Activated gamma-delta T cell (primary cell): ENCODE measurements around the gene GGT1.
"Not testable (repeated sequence)": the region's sequence is repeated elsewhere in the genome, so short reads cannot be mapped to it uniquely, and the experiment has no call there.

Source experiments
- DNase-seq: peaks from one replicate; lab custom pipeline; 2025; lab: John Stamatoyannopoulos, UW
- total RNA-seq, 2 donors: gene quantifications; one replicate each; lab custom pipeline; 2026; lab: John Stamatoyannopoulos, UW

GGT1 gene
- total RNA-seq, result 0.61 to 0.67 reads per million in 2 donors

DNA sequence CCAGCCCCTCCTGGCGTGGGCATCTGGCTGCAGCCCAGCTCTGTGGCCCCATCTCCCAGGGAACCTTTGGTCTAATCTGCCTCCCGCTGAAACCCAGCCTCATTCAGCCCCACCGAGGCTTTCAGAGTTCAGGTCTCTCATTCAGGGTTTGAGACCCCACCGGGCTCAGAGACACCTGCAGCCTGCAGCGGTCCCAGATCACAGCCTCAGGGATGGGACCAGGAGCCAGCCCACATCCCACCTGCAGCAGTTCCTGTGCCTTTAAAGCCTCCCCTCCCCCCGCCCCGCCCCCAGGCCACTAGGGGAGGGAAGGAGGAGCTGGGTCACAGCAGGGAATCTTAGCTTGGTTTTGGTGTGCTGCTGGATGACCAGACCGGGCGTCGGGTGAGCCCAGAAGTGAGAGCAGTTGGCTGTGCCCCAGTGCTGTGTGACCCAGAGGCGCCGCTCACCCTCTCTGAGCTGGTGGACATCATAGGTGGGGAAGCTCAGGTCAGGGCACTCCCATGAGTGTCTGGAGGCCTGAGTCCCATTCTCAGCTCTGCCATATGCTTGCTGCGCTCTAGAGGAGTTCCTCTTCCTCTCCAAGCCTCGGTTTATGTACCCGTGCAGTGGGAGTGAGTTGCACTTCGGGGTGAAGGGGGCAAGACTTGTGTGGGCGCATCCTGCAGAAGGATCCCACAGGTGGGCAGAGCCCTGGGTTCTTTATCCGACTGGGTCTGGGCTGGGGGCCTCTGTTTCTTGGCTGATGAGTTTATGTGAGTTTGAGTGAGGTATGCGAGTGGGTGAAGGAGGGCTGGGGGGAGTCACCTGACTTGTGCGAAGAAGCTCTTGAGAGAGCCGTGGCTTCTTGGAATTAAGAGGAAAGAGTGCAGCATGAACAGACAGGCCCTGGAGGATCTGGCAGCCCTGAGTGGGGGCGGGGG lies at the start of gene GGT1:
GGT1 (plus strand) TSS at position 347 of the 923 bp plus-strand sequence. CDS start 7,889 bp downstream, outside the sequence.
- DNase-seq, result not testable (repeated sequence)

DNA sequence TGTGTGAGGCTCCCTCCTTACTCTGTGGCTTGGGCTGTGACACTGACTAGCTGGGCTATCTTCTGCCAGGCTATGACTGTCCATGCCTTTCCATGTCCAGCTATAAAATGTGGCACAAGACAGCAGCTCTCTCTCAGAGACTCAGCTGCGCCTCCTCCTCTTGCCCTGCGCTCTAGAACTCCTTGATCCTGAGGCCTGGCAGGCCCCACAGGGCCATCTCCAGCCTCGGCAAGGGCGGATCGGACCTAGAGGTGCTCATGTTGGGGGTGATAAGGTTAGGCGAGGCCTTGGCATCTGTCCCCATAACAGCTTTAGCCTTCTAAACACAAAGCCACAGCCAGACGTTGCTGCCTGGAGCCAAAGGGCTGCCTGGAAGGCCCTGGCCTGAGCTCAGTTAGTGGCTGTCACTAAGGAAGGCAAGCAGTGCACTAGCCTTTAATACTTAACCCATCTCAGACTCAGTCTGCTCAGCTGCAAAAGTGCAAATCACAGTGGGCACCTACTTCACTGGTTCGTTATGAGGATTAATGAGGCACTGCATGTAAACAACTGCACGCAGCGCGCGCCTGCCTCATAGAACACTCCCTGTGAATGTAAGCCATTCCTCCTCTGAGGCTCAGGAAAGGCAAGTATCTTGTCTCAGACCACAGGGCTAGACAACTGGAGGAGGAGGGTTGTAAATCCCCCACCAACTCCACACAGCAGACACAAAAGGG lies 49.2 kb upstream of the GGT1 start:
- DNase-seq, result no peak

DNA sequence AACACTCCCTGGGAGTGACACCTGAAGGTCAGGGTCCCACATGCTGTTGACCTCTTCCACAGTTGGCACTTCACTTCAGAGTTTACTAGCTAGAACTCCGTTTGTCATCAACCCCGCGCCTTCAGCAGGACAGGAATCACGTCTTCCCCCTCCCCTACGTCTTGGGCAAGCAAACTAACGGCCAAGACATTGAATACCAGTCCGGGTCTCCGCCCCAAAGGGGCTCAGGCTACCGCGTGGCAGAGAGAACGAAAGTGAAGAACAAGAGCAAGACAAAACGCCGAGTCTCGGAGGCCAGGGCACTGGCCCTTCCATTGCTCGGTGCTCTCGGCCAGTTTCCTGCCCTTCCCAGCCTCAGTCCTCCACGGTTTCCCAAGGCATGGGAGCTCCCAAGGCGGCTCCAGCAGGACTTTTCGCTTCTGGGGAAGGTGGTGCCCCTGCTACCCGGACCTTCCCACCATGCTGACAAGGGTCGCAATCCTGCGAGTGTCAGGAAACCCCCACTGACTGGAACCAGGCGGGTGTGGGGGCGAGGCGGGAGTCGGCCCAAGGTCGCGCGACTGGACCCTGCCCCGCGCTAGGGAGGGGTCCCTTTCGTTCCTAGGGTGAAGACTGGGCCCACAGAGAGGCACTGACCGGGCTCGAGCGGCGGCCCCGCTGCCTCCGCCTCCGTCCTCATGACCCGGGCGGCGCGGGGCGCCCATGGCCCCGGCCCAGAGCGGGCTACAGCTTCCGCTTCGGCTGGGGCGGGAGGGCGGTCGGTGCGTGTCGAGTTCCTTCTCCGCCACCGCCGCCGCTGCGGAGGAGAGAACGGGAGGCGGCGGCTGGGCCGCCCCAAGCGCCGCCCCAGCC lies 48.5 kb upstream of the GGT1 start, which contains the start of gene GUCD1:
GUCD1 (minus strand) TSS at position 826 of the 852 bp plus-strand sequence; CDS start at position 679, 147 bp downstream.
- no peak for DNase-seq

DNA sequence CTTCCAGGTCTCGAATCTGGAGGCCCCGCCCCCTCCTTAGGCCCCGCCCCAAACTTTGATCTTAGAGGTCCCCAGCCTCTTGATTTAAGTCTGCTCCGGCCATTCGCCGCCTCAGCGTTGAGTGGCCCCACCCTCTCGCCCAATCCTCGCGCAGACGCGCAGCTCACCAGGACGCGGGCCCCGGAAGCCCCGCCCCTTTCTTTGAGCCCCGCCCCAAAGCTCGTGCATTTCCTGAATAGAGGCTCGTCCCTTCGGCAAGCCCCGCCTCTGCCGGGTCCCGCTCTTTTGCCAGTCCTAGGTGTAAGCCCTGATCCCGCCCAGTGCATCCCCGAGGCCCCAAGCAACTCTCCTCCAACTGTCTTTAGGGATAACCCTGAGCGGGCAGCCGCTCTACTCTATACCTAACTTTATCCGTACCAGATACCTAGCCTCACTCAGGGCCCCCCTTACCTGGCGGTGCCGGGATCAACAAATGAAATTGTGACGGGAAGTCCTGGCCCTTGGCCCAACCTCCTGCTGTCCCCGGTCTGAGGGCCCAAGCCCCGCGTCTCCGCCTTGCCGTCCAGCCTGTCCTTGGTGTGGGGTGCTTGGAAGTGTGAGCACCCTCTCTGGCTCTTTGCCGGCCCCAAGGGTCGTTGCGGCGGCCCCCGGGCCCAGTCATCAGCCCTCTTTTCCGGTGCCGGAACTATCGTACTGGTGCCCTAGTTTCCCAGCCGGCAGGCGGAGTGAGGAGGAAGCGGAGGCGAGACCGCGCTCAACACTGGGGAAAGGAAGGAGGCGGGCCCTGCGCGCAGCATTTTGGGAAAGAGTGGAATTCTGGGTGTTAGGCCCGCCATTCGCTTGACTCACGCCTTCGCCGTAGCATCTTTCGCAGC lies 47.6 kb upstream of the GGT1 start, which contains the start of gene SNRPD3:
SNRPD3 (plus strand) TSS at position 835 of the 875 bp plus-strand sequence. CDS start 1,676 bp downstream, outside the sequence.
- DNase-seq, result peak; percentile 98

DNA sequence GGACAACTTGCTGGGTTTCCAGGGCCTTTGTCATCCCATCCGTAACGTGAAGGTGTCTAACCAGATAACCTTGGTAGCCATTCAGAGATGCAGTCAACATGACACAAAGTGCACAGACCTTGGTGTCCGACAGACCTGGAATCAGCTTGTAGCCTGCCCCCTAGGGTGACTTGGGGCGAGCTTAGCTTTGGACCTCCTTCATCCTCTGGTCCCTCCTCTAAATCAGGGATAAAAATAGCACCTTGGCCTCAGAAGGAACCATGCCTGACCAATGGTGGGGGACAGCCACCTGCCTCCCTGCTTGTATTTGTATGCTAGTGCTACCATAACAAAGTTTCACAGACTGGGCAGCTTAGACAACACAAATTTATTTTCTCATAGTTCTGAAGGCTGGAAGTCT lies 43.5 kb upstream of the GGT1 start:
- no peak for DNase-seq

DNA sequence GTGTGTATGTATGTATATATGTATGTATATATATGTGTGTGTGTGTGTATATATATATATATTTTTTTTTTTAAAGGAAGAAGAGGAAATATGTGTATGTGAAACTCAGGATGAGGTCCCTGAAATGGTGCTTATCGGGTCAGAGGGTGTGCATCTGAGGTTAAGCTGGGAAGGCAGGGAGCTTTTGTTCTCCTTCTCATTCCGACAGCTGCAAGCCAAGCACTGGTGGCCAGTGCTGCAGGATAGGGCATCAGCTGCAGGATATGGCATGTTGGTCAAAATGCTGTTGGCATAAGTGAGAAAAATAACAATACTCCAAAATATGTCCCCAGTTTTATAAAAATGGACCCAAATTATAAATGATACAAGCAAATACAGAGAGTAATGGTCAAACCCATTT lies 39.7 kb upstream of the GGT1 start:
- DNase-seq, result no peak

DNA sequence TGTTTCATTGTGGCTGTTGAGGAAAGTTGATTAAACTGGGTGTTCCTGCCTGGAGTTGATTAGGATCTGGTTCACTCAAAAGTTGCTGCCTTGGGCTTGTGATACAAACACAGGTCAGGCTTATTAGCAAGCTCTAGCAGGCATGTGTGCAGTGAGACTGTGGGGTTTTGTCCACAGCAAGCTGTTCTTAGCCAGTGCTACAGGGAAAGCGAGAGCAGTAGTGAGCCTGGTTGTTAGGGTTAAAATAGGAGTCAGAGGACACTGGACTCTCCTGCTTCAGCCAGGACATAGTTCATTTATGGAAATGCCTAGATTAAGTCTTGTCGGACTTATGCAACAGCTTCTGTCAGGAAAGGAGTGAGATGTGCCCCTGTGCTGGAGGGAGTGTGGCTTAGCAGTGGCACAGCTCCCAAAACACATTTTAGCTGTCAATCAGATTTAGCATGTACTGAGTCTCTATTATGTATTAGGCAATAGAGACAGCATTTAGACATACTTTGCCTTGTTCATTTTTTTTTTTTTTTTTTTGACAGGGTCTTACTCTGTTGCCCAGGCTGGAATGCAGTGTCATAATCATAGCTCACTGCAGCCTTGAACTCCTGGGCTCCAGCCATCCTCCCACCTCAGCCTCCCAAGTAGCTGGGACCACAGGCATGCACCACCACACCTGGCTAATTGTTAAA lies 38.5 kb upstream of the GGT1 start:
- no peak for DNase-seq

DNA sequence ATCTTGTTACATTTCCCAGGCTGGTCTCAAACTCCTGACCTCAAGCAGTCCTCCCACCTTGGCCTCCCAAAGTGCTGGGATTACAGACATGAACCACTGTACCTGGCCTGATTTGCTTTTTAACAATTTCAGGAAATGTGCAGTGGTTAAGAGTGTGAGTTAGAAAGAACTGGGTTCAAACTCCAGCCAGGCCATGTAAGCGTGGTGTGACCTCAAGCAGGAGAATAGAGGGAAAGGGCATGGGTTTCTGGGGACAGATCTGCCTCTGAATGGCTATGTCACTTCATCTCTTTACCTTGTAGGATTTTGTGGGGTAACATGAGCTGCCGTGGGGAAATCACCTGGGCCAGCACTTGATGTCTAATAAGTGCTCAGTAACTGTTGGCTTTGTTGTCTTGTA lies 37.9 kb upstream of the GGT1 start:
- DNase-seq, result no peak

DNA sequence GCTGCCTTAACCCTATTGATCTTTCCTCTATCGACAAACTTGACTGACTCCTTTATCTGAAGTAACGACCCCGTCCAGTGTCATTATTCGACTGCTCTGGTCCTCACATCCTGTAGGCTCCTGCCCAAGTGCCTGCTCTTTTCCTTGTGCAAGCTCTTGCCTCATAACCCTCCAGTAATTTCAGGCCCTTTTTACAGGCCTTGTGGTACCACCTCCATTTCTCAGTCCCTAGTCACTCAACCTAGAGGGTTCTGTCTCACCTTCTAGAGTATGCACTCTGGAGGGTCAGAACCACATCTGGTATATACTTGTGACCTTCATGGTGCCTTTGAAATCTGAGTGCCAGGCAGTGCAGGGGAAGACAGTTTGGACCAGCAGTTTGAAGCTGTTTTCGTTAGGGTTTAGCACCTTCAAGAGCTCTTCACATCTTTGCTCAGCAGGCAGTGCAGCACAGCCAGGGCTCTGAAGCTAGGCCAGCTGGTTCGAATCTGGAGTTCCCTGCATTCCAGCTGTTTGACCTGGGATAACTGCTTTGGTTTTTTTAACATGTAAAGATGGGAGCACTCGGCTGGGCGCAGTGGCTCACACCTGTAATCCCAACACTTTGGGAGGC lies 36.0 kb upstream of the GGT1 start:
- no peak for DNase-seq

DNA sequence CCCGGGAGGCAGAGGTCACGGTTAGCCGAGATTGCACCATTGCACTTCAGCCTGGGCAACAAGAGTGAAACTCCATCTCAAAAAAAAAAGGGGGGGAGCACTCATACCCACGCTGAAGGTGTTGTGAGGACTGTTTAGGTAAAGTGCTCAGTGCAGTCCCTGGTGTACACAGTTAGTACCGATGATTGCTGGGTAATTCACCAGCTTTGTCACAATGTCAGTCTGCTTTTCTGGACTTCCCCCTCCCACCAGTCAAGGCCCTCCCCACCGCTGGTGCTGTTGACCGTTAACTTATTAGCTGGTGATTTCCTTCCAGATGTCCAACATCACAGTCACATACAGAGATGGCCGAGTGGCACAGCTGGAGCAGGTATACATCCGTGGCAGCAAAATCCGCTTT lies 35.3 kb upstream of the GGT1 start:
- no peak for DNase-seq

DNA sequence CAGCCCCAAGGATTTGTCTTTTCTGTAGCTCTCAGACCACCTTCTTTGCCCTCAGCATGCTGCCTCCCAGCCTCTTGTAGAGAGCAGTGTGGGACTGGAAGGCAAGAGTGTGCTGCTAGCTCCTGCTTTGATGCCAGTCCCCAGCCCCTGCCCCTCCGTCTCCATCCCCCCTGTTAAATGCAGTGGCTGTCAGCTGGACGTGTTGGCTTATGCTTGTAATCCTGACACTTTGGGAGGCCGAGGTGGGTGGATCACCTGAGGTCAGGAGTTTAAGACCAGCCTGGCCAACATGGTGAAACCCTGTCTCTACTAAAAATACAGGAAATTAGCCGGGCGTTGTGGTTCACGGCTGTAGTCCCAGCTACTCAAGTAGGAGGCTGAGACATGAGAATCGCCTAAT lies 31.7 kb upstream of the GGT1 start:
- no peak for DNase-seq

DNA sequence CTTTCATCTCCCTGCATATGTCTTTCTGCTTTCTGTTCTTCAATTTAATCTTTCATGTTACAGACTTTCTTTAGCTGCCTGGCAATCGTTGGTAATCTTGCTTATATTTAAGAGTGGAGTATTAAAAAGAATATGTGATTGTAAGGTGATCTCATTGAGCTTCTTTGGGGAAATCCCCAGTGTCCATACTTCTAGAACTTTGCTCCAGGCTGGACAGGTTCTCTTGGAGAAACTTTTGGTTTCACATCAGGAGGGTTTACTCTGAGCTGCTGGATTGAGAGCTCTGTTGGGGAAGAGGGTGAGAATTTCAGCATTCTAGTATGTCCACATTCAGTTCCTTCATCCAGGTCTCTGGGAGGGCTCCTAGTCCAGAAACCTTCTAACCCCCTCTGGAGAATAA lies 26.2 kb upstream of the GGT1 start:
- DNase-seq, result no peak

DNA sequence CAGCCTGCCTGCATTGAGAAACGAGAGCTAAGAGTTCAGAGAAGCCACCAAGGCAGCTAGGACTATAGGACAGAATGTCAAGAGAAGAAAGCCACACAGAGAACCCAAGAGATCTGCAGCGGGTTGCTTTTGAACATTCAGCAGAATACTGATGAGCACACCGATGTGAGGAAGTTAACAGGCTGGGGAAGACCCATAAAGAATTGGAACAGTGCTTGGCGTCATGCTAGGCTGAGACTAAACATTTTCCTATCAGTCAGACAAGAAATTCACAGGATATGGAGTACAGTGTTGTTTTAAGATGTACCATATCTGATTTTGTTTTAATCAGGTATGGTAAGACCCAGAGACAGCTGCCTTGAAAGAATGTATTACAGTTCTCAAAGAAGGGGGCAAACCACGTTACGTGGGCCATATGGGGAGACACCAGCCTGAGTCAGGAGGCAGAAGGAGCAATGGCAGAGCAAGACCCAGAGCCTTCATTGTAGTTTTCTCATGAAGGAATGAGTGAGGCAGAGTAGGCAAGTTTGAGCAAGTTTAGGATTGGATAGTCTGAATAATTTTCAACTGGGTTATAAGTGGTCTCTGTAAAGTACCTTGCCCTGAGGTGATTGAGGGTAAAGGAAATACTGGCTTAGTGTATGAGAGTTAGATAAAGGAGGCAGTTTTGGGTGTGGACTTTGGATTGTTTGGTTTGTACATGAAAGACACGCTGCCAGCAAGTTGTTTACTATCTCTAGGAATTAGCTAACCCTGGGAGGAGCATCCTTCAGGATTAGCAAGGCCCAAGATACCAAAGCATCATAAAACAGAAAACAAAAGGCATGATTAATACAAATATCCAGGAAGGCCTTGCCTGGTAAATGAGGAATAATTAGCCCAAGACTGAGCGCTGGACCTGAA lies 24.4 kb upstream of the GGT1 start:
- DNase-seq, result no peak

DNA sequence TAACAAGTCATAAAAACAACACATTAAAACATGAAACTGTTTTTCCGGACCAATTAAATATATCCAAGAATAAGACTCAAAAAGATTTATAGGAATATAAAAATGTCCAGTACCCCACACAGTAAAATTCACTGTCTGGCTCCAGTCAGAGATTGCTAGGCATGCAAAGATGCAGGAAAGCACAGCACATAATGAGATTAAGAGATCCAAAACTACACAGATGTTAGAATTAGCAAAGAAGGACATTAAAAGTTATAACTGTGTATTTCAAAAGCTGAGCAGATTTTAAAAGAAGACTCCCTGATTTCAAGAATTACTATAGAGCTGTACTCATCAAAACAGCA lies 23.8 kb upstream of the GGT1 start:
- no peak for DNase-seq

DNA sequence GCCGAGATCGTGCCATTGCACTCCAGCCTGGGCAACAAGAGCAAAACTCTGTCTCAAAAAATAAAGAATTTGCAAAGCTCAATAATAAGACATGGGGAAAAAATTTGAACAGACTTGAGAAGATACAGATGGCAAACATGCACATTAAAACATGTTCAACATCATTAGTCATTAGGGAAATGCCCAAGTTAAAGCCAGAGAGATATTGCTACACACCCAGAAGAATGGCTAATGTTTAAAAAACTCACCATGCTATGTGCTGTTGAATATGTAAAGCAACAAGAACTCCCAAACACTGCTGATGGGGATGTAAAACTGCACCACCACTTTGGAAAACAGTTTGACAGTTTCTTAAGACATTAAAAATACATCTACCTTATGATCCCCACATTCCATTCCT lies 22.7 kb upstream of the GGT1 start:
- no peak for DNase-seq

DNA sequence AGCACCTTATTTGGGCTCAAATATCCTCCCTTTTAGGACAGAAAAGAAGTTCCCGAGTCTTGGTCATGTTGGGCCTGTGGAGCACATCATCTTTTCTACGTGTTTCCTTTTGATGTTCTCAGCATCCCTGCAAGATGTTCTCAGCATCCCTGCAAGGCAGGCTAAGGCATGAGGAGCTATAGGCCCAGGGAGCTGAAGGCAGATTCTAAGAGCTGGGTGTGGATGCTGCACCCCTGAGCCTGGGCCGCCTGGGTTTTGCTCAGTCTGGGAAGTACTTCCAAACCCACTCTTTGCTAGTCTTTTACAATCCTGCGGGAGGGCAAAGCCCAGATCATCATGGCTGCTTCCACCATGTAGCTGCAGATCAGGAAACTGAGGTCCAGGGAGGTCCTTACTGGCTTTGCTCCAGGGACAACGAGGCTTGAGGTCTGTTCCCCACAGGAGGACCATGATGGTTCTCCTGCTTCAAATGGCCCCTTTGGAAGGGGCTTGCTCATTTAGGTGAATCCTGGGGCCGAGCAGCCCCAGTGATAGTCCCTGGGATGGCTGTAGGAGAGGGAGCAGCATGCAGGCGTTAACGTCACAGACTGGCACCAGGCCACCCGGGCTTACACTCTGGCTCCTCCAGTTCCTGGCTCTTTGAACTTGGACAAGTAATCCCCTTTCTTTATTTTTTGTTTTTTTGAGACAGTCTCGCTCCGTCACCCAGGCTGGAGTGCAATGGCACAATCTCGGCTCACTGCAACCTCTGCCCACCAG lies 20.8 kb upstream of the GGT1 start:
- no peak for DNase-seq

DNA sequence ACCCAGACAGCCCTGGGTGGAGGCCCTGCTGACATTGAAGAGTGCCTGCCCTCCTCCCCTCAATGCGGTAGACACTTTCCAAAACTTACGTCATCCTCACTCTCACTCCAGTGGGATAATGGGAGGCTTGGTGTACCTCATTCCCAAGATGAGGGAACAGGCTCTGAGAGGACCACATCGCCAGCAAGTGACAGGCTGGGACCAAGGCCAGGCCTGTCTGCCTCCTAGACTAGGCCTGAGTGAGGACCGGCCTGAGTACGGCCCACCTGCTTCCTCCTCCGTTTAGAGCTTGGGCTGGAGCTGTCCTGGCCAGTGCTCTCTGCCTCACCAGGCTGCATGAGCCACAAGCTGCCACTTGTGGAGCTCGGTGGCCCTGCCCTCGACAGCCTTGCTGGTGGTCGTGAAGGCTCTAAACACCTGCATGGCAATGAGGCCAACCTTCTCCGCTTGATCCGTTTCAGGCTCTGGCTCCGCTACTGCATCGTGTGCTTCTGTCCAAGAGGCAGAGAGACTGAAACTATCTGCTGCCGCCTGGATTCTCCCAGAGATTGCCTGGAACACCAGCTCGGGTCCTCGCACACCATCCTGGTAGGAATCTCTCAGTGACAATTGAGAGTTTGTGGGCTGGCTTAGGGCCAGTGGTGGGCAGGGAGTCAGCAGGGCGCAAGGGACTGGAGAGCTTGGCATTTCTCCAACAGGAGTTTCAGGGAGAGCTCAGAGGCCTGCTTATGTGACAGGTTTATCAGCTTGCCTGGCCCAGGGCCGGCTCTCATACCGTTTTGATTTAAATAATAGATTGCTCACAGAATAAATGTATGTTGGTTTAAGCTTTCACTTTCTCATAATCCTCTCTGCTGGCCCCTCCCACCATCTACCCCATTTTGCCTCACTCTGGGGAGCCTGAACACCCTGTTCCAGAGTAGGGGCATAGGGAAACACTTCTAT lies 19.5 kb upstream of the GGT1 start:
- no peak for DNase-seq
